A549 (cell line): ENCODE results near the gene LUC7L2.

Source experiments
- CBX2 ChIP-seq: fragments of 200-600 bp; sonication (generic); IDR thresholded peaks from 2 replicates; pipeline ENCODE4 v1.6.1; 2016; ENCODE audit warnings: low read depth, mild to moderate bottlenecking, borderline replicate concordance
- CTCF ChIP-seq: fragments of >200 bp; sonication (Bioruptor Twin); formaldehyde crosslinking; IDR thresholded peaks from 3 replicates; pipeline ENCODE4 v1.5.1; 2016
- EP300 ChIP-seq, 2 experiments: fragments of >200 bp; sonication (Bioruptor Twin); formaldehyde crosslinking; IDR thresholded peaks; 2 replicates in 1 of 2; 3 replicates in 1 of 2; pipeline ENCODE4 v1.6.1; 2016 to 2017
- ESRRA ChIP-seq: fragments of 150-350 bp; IDR thresholded peaks from 2 replicates; pipeline ENCODE4 v1.6.1; 2014; ENCODE audit warnings: mild to moderate bottlenecking, low read length, borderline replicate concordance
- HMGXB4 ChIP-seq: fragments of 250-450 bp; sonication (Bioruptor Pico); IDR thresholded peaks from 2 replicates; pipeline ENCODE4 v1.5.0; 2021; ENCODE audit warnings: mild to moderate bottlenecking, moderate library complexity, borderline replicate concordance
- KDM5A ChIP-seq: fragments of 200-600 bp; sonication (generic); IDR thresholded peaks from 2 replicates; pipeline ENCODE4 v1.6.1; 2016; ENCODE audit warnings: antibody characterized with exemption, mild to moderate bottlenecking
- POLR2A ChIP-seq: IDR thresholded peaks from 2 replicates; pipeline ENCODE4 v1.6.1; 2012; ENCODE audit warnings: mild to moderate bottlenecking, low read length
- USF2 ChIP-seq: fragments of 450-650 bp; IDR thresholded peaks from 2 replicates; pipeline ENCODE4 v1.6.1; 2014; ENCODE audit warnings: antibody characterized with exemption
- ZFP36 ChIP-seq: fragments of 450-650 bp; IDR thresholded peaks from 2 replicates; pipeline ENCODE4 v1.6.1; 2014; ENCODE audit warnings: borderline replicate concordance; ENCODE audit not compliant: partially characterized antibody

- no peak for TF ChIP-seq POLR2A
- TF ChIP-seq CTCF, result no peak
- TF ChIP-seq CBX2, result no peak
- no peak for TF ChIP-seq USF2
- no peak for TF ChIP-seq ZFP36
- no peak for TF ChIP-seq KDM5A
- TF ChIP-seq HMGXB4 (CRISPR knock-in tag), result no peak
- TF ChIP-seq EP300 (IDR thresholded peaks at IDR 0.05), result no peak
- TF ChIP-seq ESRRA, result no peak
These were observed 86.6 kb downstream of the LUC7L2 start for GRCh38 chr7:139446051-139446890.
